ENCODE results near the gene PDXK.
"Not testable (repeated sequence)": the region's sequence is repeated elsewhere in the genome, so short reads cannot be mapped to it uniquely, and the experiment has no call there.

PDXK gene

DNA sequence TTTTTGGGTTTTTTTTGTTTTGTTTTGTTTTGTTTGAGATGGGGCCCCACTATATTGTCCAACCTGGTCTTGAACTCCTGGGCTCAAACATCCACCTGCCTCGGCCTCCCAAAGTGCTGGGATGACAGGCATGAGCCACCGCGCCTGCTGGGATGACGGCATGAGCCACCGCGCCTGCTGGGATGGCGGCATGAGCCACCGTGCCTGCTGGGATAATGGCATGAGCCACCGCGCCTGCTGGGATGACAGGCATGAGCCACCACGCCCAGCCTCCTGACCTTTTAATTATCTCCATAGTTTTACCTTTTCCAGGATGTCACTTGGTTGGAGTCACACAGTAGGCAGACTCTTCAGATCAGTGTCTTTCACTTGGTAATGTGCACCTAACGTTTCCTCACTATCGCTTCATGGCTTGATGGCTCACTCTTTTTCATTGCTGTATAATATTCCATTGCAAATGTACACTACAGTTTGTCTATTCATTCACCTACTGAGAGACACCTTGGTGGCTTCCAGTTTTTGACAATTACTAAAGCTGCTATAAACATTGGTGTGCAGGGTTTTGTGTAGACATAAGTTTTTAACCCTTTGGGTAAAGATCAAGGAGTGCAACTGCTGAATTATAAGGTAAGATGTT lies 10.1 kb upstream of the PDXK start:
- Histone ChIP-seq H3K27ac (no peak overlapping the region), H3K4me3 (no peak overlapping the region)
- TF ChIP-seq, protein P1, sequence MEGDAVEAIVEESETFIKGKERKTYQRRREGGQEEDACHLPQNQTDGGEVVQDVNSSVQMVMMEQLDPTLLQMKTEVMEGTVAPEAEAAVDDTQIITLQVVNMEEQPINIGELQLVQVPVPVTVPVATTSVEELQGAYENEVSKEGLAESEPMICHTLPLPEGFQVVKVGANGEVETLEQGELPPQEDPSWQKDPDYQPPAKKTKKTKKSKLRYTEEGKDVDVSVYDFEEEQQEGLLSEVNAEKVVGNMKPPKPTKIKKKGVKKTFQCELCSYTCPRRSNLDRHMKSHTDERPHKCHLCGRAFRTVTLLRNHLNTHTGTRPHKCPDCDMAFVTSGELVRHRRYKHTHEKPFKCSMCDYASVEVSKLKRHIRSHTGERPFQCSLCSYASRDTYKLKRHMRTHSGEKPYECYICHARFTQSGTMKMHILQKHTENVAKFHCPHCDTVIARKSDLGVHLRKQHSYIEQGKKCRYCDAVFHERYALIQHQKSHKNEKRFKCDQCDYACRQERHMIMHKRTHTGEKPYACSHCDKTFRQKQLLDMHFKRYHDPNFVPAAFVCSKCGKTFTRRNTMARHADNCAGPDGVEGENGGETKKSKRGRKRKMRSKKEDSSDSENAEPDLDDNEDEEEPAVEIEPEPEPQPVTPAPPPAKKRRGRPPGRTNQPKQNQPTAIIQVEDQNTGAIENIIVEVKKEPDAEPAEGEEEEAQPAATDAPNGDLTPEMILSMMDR (IDR thresholded peaks at IDR 0.05) = no peak
- no peak for DNase-seq (ENCODE audit: low spot score)

DNA sequence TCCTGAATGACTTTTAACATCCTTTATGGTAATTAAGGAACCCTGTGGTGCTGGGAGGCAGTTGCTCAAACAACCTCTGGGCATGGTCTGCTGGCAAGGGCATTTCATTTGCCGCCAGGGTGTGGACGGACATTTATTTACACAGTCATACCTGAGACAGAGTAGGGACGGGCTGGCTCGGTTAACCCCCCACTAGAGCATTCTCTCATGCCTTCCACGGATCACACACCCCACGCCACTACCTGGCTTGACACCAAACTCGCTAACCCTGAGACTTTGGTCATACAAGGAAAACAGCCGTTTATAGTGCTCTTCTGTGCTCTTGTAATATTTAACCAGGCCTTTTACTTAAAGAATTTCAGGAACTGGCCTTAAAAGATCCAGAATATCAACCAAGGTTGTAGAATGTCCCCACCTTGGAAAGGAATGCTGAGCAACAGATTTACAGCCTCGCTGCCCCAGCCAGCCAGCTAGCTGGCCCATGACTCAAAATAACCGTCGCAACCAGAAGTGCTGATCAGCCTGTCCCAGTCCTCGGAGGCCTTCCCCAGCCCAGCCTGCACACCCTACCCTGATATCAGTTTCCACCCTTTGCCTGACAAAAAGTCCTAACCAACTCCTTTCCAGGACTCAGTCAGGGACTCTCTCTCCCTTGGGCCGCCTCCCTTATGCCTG lies 6.5 kb upstream of the PDXK start:
- Histone ChIP-seq H3K27ac (no peak overlapping the region), H3K4me3 (no peak overlapping the region)
- DNase-seq (ENCODE audit: low spot score) = no peak
- TF ChIP-seq, protein P1 (IDR thresholded peaks at IDR 0.05) = no peak

DNA sequence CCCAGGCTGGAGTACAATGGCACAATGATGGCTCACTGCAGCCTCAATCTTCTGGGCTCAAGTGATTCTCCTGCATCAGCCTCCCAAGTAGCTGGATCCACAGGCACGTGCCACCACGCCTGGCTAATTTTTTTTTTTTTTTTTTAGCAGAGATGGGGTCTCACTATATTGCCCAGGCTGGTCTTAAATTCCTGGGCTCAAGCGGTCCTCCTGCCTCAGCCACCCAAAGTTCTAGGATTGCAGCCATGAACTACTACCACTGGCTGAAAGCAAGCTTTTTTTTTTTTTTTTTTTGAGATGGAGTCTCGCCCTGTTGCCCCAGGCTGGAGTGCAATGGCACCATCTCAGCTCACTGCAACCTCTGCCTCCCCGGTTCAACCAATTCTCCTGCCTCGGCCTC lies 5.8 kb upstream of the PDXK start:
- not testable (repeated sequence) for H3K27ac ChIP-seq; DNase-seq (ENCODE audit: low spot score); H3K4me3 ChIP-seq

DNA sequence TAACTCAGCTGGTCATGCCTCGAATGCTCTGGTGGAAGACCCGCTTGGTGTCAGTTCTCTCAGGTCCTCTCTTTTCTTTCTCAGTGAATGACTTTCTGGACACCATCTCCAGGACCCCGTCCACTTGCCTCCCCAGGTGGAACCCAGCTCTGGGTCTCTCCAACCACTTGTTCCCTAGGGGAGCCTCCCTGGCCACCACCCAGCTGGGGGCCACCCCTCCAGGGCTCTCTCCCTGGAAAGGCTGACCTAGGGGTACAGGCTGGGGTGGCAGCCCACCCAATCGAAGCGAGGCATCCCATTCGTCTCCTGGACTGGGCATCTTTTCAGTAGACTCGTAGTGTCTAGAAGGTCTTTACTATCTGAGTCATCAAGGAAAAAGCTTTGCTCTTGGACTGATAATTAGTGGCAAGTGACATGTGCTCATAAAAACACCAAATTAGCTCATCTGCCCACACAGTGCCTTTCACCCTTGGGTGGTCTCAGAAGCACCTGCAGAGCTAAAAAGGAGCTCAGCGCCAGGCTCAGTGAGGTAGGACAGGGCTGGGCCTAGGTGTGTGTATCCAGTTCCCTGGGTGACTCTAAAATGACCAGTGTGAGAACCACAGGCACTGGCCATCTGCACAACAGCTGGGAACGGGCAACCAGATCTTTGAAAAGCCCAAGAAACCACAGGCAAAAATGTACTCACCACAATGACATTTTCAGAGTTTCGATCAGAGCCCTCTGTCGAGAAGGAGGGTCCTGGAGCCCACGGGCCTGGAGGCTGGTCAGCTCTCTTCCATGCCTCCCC lies 2.4 kb upstream of the PDXK start:
- no peak for DNase-seq (ENCODE audit: low spot score)
- H3K27ac ChIP-seq = no peak overlapping the region
- TF ChIP-seq, protein P1 (IDR thresholded peaks at IDR 0.05) = no peak
- no peak overlapping the region for H3K4me3 ChIP-seq

DNA sequence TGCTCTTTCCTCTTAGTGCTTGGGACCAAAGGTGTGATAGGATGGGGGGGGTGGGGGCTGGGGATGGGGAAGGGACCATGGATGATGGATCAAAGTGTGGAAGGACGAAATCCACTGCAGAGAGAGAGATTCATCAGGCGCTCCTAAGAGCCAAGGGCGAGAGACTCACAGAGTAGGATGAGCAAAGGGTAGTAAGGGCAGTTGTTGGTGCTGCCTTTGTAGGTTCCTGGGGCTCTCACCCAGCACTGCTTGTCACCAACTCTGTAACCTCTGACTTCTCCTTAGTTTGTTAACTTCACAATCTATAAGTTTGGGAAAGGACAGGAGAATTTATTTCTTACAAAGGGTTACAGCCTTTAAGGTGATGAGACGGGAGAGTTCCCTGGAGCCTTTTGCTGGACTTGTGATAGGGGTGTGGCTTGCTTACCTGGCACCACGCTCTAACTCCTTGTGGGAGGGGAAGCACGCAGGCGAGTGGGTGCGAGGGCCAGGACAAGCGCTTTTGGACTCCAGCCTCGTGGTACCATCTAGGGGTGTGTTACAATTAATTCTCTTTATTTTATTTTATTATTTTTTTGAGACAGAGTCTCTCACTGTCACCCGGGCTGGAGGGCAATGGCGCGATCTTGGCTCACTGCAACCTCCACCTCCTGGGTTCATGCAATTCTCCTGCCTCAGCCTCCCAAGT lies 1.6 kb upstream of the PDXK start:
- no peak for DNase-seq (ENCODE audit: low spot score)
- Histone ChIP-seq H3K4me3 (no peak overlapping the region), H3K27ac (peak overlapping the region in 1 of 2 donors; percentile 3)
- TF ChIP-seq, protein P1 (IDR thresholded peaks at IDR 0.05) = no peak

DNA sequence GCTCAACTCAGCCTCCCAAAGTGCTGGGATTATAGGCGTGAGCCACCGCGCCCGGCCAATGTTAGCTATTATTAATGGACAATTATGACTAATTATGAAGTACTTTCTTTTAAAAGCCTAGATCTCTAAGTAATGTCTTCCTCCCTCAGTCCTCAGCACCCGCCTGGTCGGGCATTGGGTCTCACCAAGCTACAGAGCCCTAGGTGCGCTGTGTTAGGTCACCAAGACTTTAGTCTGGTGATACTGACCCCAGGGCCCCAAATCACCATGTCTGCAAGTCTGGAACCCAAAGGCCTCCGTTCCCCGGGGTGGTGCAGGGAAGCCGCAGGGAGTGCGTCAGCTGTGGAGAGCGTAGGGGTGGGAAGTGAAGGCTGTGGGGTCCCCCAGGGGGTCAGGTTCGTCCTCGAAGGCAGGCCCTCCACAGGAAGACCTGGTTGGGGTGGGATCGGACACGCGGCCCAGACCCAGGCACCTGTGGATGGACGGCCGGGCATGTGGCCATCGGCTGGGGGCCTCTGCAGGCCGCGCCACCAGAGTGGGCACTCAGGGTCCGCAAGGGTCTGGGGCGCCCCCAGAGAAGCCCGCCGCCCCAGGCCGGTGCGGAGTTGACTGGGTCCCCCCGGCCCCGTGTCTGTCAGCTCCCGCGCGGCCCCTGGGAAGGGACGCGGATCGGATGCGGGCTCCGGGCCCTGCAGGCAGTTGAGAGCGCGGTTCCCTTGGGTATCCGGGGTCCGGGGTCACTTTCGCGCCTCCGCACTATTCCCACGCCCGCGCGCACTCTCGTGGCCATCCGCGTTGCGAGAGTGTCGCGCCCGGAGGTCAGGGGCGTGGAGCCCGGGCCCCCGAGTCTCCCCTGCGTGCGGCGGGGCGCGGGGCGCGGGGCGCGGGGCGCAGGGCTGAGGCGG lies 710 bp upstream of the PDXK start:
- peak overlapping the region; percentile 82 to 91 for H3K27ac ChIP-seq
- TF ChIP-seq, protein P1 (IDR thresholded peaks at IDR 0.05) = no peak
- DNase-seq (ENCODE audit: low spot score) = no peak

More for the DNA sequence above, 710 bp upstream of the PDXK start:
- H3K4me3 ChIP-seq = peak overlapping the region; percentile 95
